K562 (cell line): ENCODE results near the gene PLA2R1. TPM values are rescaled to one million over a fixed set of nuclear protein-coding genes. Genes with fewer than 3 reads are reported as not detected.
A peak's percentile ranks its signal among the peaks of the same experiment; 100 is the strongest.

ENCODE experiments used
- ATAC-seq: fragments of 200-7000 bp; cut with Tn5 transposase; 3 replicates; pipeline ENCODE4 v1.9.1; 2020; ENCODE audit warnings: moderate library complexity
- BruUV-seq: library from RNA; stranded (reverse); fragments of 400-500 nt; replicated peaks from 2 replicates; lab custom pipeline; 2021; lab: Mats Ljungman, UMichigan
- CTCF ChIA-PET: fragments of 300-600 bp; formaldehyde crosslinking; extraction: SDS; loops from one replicate; lab custom pipeline; 2021; ENCODE audit warnings: low intra/inter-chr PET ratio; lab: Yijun Ruan, JAX
- POLR2A ChIA-PET: fragments of 300-600, 350-650 bp; sonication (Branson Sonifier 250); formaldehyde crosslinking; extraction: SDS; loops from one replicate; lab custom pipeline; 2021; ENCODE audit warnings: antibody characterized with exemption, inconsistent platforms; lab: Yijun Ruan, JAX
- DNase-seq, 4 experiments: peaks; one replicate each; pipeline versions ENCODE4 v3.0.0 to v3.0.0-alpha.2; 2011 to 2018; ENCODE audit warnings: low spot score in 3 of 4, mixed read lengths in 3 of 4; ENCODE audit errors: extremely low read depth in 1 of 4
- FAIRE-seq: peaks from 2 replicates; lab custom pipeline; 2011; peaks lifted over from hg19 to GRCh38; lab: Jason Lieb, UNC
- H2AFZ ChIP-seq: 2 replicates; pipeline ENCODE4 v1.6.0; 2011; ENCODE audit warnings: low read depth, low read length, control low read depth, inconsistent platforms
- H3K27ac ChIP-seq: fragments of 200-600 bp; 3 replicates; pipeline ENCODE4 v1.8.0; 2011; ENCODE audit warnings: low read depth, mild to moderate bottlenecking, control low read depth, inconsistent platforms, low read length, moderate library complexity, mixed read lengths; ENCODE audit errors: extremely low read depth
- H3K27me3 ChIP-seq, 2 experiments: fragments of 300-600 bp in 1 of 2; 2 replicates in 1 of 2; 3 replicates in 1 of 2; pipeline versions ENCODE4 v1.6.0 to v1.8.0; 2011; ENCODE audit warnings: inconsistent platforms in 2 of 2, low read length in 2 of 2, mild to moderate bottlenecking in 1 of 2, mixed read lengths in 1 of 2, moderate library complexity in 1 of 2; ENCODE audit not compliant: control insufficient read depth in 2 of 2, insufficient read depth in 2 of 2
- H3K36me3 ChIP-seq: fragments of 300-600 bp; 3 replicates; pipeline ENCODE4 v1.8.0; 2011; ENCODE audit warnings: mild to moderate bottlenecking, low read length, inconsistent platforms; ENCODE audit not compliant: control insufficient read depth, insufficient read depth
- H3K4me1 ChIP-seq, 2 experiments: fragments of 200-600 bp in 1 of 2; replicated peaks in 1 of 2; 2 replicates in 1 of 2; 3 replicates in 1 of 2; pipeline versions ENCODE4 v1.5.1 to v1.8.0; 2011; ENCODE audit warnings: inconsistent platforms in 2 of 2, low read length in 2 of 2, mild to moderate bottlenecking in 1 of 2, mixed read lengths in 1 of 2, moderate library complexity in 1 of 2; ENCODE audit not compliant: control insufficient read depth in 2 of 2, insufficient read depth in 2 of 2
- H3K4me2 ChIP-seq: 2 replicates; pipeline ENCODE4 v1.6.1; 2011; ENCODE audit warnings: low read length, control low read depth, inconsistent platforms, mixed read lengths; ENCODE audit not compliant: insufficient read depth
- H3K4me3 ChIP-seq: fragments of 200-600 bp; sonication (generic), shearing (Covaris generic); 2 replicates; pipeline ENCODE4 v1.5.1; 2016; ENCODE audit warnings: control low read depth, inconsistent platforms
- H3K79me2 ChIP-seq: fragments of 200-600 bp; 3 replicates; pipeline ENCODE4 v1.8.0; 2011; ENCODE audit warnings: low read length, inconsistent platforms; ENCODE audit not compliant: control insufficient read depth, insufficient read depth
- H3K9ac ChIP-seq, 2 experiments: 2 replicates each; pipeline versions ENCODE4 v1.6.0 to v1.6.1; 2011; ENCODE audit warnings: low read depth in 2 of 2, low read length in 2 of 2, control low read depth in 1 of 2, inconsistent platforms in 1 of 2, mild to moderate bottlenecking in 1 of 2, mixed read lengths in 1 of 2; ENCODE audit not compliant: insufficient read depth in 1 of 2
- H3K9me1 ChIP-seq: one replicate; pipeline ENCODE4 v1.6.0; 2011; ENCODE audit warnings: inconsistent platforms, mild to moderate bottlenecking, low read length, moderate library complexity; ENCODE audit not compliant: control insufficient read depth, insufficient read depth
- H3K9me3 ChIP-seq: replicated peaks from 2 replicates; pipeline ENCODE4 v1.5.1; 2011; ENCODE audit warnings: low read depth, low read length, inconsistent platforms; ENCODE audit not compliant: control insufficient read depth, insufficient read depth
- H4K20me1 ChIP-seq: replicated peaks from 2 replicates; pipeline ENCODE4 v1.6.1; 2011; ENCODE audit warnings: low read length, inconsistent platforms, mixed read lengths; ENCODE audit not compliant: control insufficient read depth, insufficient read depth
- ETV6 ChIP-seq, 3 experiments: fragments of 150-350 bp in 1 of 3; sonication (generic) in 1 of 3; formaldehyde crosslinking in 1 of 3; IDR thresholded peaks; 2 replicates each; pipeline versions ENCODE4 v1.6.1 to v1.8.0; 2014 to 2022; ENCODE audit warnings: borderline replicate concordance in 2 of 3, low read depth in 2 of 3, antibody characterized with exemption in 1 of 3, low read length in 1 of 3, mild to moderate bottlenecking in 1 of 3, missing genetic modification reagents in 1 of 3
- SIX5 ChIP-seq, 2 experiments: IDR thresholded peaks; 2 replicates each; pipeline ENCODE4 v1.6.1; 2011; ENCODE audit warnings: low read length in 2 of 2, borderline replicate concordance in 1 of 2, low read depth in 1 of 2, mild to moderate bottlenecking in 1 of 2, moderate library complexity in 1 of 2; ENCODE audit not compliant: insufficient read depth in 1 of 2
- ZNF134 ChIP-seq: fragments of 250-450 bp; sonication (Bioruptor Pico); conservative IDR thresholded peaks from 2 replicates; pipeline ENCODE4 v1.4.0; 2020
- WGBS: fragments of 100-300 bp; shearing (Covaris generic); methylation state at CpG from one replicate; pipeline ENCODE4 v1.1.6; 2016; ENCODE audit warnings: low coverage, mixed read lengths; ENCODE audit not compliant: insufficient coverage; ENCODE audit errors: missing lambda C conversion rate; 5-methylcytosine and 5-hydroxymethylcytosine counted together
- in situ Hi-C: fragments of 300-500 bp; cut with MboI; formaldehyde crosslinking; loops from 4 replicates; pipeline ENCODE4 v1.15.0; 2018; ENCODE audit warnings: inconsistent platforms, mixed read lengths
- intact Hi-C: fragments of 100-400 bp; cut with micrococcal nuclease; formaldehyde crosslinking; loops from 2 replicates; pipeline ENCODE4 v1.14.2; 2022
- polyA plus RNA-seq, 8 experiments: library from polyadenylated mRNA; depleted of rRNA in 4 of 8; stranded (reverse) in 5 of 8; unstranded in 3 of 8; fragments of >200 nt; fragmentation: Nextera tagmentation in 2 of 8; fragmentation: Illumina TruSeq in 1 of 8; extraction: Ambion mirVana in 2 of 8; extraction: Trizol in 1 of 8; gene quantifications; 2 replicates each; pipeline versions ENCODE4 v1.2.1 to v1.2.3, GENCODE V29; 2011 to 2014; ENCODE audit warnings: inconsistent platforms in 1 of 8, missing spikeins in 1 of 8
- total RNA-seq, 7 experiments: library from RNA; depleted of rRNA in 6 of 7; stranded (reverse); fragments of >200 nt in 6 of 7; fragmentation: Illumina TruSeq in 2 of 7; extraction: Trizol in 2 of 7; gene quantifications; 2 replicates each; pipeline versions ENCODE4 v1.2.1 to v1.2.3, GENCODE V29; 2011 to 2021; ENCODE audit warnings: low replicate concordance in 1 of 7
- TF ChIP-seq, protein P1 (sequence below): fragments of 450-650 bp; formaldehyde crosslinking; IDR thresholded peaks from 2 replicates; pipeline ENCODE4 v1.4.0; 2020; ENCODE audit warnings: mild to moderate bottlenecking, mixed read lengths

Gene PLA2R1
- total and polyA plus RNA-seq, 9 of the 15 experiments (the other 6 are each of a cell fraction or from before 2014, with no cell fraction given), result not detected

DNA sequence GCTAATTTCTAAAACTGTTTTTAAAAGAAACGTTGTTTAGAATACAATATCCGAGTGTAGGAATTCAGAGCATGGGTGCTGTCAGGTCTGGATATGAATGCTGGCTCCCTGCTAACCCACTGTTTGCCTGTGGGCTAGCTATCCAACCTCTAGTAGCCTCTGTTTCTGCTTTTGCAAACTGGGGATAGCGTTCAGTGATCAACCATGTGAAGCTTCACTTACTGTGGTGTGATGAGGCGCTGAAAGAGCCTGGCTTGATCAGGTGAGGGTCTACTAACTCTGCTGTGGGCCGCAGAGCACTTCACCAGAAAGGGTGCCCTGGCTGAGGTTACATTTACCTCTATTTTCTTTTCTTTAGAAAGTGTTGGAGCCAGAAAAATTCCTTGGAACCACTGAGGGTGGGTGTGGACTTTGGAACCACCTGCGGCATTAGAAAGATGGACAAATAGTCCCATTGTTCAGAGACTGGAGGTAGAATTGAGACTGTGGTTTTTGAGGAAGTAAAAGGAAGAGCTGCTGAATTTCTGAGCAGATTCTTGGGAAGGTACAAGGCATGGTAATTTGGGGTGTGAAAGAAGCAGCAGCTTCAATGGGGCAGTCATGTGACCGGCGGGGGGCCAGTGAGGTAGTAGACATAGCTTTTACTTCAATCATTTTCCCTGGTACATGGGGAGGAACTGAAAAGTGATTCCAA, 168.1 kb downstream of the PLA2R1 start:
- H3K27ac ChIP-seq, result no peak overlapping the region
- no peaks in the 10 kb centered on the region for H3K9me3 ChIP-seq
- no peaks in the 10 kb centered on the region for H3K36me3 ChIP-seq
- H3K4me3 ChIP-seq, result no peak overlapping the region
- no peaks in the 10 kb centered on the region for H3K79me2 ChIP-seq
- H4K20me1 ChIP-seq, result no peaks in the 10 kb centered on the region
- intact Hi-C loops, result no loop called here
- TF ChIP-seq ZNF134 (peak; percentile 72), ETV6 (IDR thresholded peaks at IDR 0.05; ENCODE audit: borderline replicate concordance in 1 of 2, low read depth in 2 of 2, low read length in 1 of 2) (no peak), ETV6 (CRISPR knock-in tag; IDR thresholded peaks at IDR 0.05; ENCODE audit: borderline replicate concordance) (no peak), SIX5 (IDR thresholded peaks at IDR 0.05; ENCODE audit: borderline replicate concordance in 1 of 2, insufficient read depth in 1 of 2, low read depth in 1 of 2, low read length in 2 of 2) (no peak)
- TF ChIP-seq, protein P1, sequence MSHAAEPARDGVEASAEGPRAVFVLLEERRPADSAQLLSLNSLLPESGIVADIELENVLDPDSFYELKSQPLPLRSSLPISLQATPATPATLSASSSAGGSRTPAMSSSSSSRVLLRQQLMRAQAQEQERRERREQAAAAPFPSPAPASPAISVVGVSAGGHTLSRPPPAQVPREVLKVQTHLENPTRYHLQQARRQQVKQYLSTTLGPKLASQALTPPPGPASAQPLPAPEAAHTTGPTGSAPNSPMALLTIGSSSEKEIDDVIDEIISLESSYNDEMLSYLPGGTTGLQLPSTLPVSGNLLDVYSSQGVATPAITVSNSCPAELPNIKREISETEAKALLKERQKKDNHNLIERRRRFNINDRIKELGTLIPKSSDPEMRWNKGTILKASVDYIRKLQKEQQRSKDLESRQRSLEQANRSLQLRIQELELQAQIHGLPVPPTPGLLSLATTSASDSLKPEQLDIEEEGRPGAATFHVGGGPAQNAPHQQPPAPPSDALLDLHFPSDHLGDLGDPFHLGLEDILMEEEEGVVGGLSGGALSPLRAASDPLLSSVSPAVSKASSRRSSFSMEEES (CRISPR knock-in tag), result peak; percentile 47
- peaks cover 16 to 24% of the 10 kb centered on the region in 2 experiments; a peak in 4 of 5 replicates for H3K27me3 ChIP-seq
- in situ Hi-C loops, result no loop called here
- 1% methylated on average over 8 of the region's 8 CpGs for WGBS
- no peak overlapping the region for H3K4me2 ChIP-seq
- H3K9me1 ChIP-seq, result no peaks in the 10 kb centered on the region
- ChIA-PET CTCF (no interaction called here), POLR2A (no interaction called here)
- no TSS peak for BruUV-seq
- ATAC-seq (no peak), FAIRE-seq (no peak), DNase-seq (no peak)
- no peak overlapping the region for H3K9ac ChIP-seq
- no peaks in the 10 kb centered on the region for H3K4me1 ChIP-seq
- H2AFZ ChIP-seq, result no peak overlapping the region
